Osteocyte (in vitro differentiated cells): ENCODE data around the gene MEG3. TPM values are rescaled to one million over a fixed set of nuclear protein-coding genes. Genes with fewer than 3 reads are reported as not detected.

Experiments
- DNase-seq: peaks from one replicate; pipeline ENCODE4 v3.0.0; 2021; ENCODE audit warnings: mixed read lengths; ENCODE audit not compliant: unreplicated experiment; ENCODE audit errors: extremely low spot score
- H3K27ac Mint-ChIP-seq: one replicate; pipeline ENCODE4 v1.8.0; 2021; ENCODE audit warnings: mild to moderate bottlenecking, mixed read lengths; ENCODE audit not compliant: unreplicated experiment
- H3K27me3 Mint-ChIP-seq: one replicate; pipeline ENCODE4 v1.8.0; 2021; ENCODE audit warnings: mixed read lengths; ENCODE audit not compliant: unreplicated experiment
- H3K36me3 Mint-ChIP-seq: one replicate; pipeline ENCODE4 v1.8.0; 2021; ENCODE audit warnings: mixed read lengths; ENCODE audit not compliant: unreplicated experiment
- H3K4me1 Mint-ChIP-seq: one replicate; pipeline ENCODE4 v1.8.0; 2021; ENCODE audit warnings: mixed read lengths; ENCODE audit not compliant: unreplicated experiment
- H3K4me3 Mint-ChIP-seq: one replicate; pipeline ENCODE4 v1.8.0; 2021; ENCODE audit warnings: mild to moderate bottlenecking, moderate library complexity, mixed read lengths; ENCODE audit not compliant: unreplicated experiment
- H3K9me3 Mint-ChIP-seq: one replicate; pipeline ENCODE4 v1.8.0; 2021; ENCODE audit warnings: mixed read lengths; ENCODE audit not compliant: unreplicated experiment
- CTCF ChIP-seq: fragments of 200-600 bp; sonication (generic); IDR thresholded peaks from 2 replicates; pipeline ENCODE4 v1.5.0; 2021; ENCODE audit warnings: antibody characterized with exemption, mild to moderate bottlenecking, moderate library complexity
- long read RNA-seq: library from polyadenylated mRNA; unstranded; transcript quantifications from one replicate; pipeline ENCODE4 v2.0.0, GENCODE V29; 2021
- total RNA-seq: library from RNA; stranded (reverse); gene quantifications from 2 replicates; pipeline ENCODE4 v1.2.1, GENCODE V29; 2021

MEG3 gene
- not detected in 2 replicates for total RNA-seq
- long read RNA-seq: 0 reads

- Mint-ChIP-seq H3K27ac (no peak within 1 kb of the TSS), H3K4me1 (peaks cover 19% of the 10 kb centered on the region), H3K27me3 (peaks cover 3% of the 10 kb centered on the region), H3K4me3 (no peak within 1 kb of the TSS), H3K9me3 (no peaks in the 10 kb centered on the region), H3K36me3 (no peaks in the 10 kb centered on the region)
- TF ChIP-seq CTCF: no peak
- DNase-seq: no peak
These were observed at the start of gene MEG3 for GRCh38 chr14:100825713-100826331. Gene MEG3 (plus strand): TSS chr14:100826118.

- H3K4me1 Mint-ChIP-seq: no peaks in the 10 kb centered on the region
- TF ChIP-seq CTCF: no peak
- no peaks in the 10 kb centered on the region for H3K9me3 Mint-ChIP-seq
- H3K4me3 Mint-ChIP-seq: no peak overlapping the region
- no peak overlapping the region for H3K27ac Mint-ChIP-seq
- H3K36me3 Mint-ChIP-seq: no peaks in the 10 kb centered on the region
- H3K27me3 Mint-ChIP-seq: peaks cover 12% of the 10 kb centered on the region
- peak; percentile 72 for DNase-seq
These were observed 49.1 kb upstream of the MEG3 start for GRCh38 chr14:100776681-100777365.

GRCh38 chr14:100777366-100777817 lies 48.5 kb upstream of the MEG3 start:
- Mint-ChIP-seq H3K27me3 (peaks cover 12% of the 10 kb centered on the region), H3K4me3 (no peak overlapping the region)

GRCh38 chr14:100777818-100778525 lies 47.9 kb upstream of the MEG3 start:
- no peaks in the 10 kb centered on the region for H3K9me3 Mint-ChIP-seq
- peak; percentile 59 for DNase-seq
- no peak for TF ChIP-seq CTCF
- H3K27ac Mint-ChIP-seq: no peak overlapping the region
- no peak overlapping the region for H3K4me3 Mint-ChIP-seq
- no peaks in the 10 kb centered on the region for H3K4me1 Mint-ChIP-seq
- H3K36me3 Mint-ChIP-seq: no peaks in the 10 kb centered on the region
- H3K27me3 Mint-ChIP-seq: peaks cover 16% of the 10 kb centered on the region

More at GRCh38 chr14:100777366-100777817, 48.5 kb upstream of the MEG3 start:
- no peak overlapping the region for H3K27ac Mint-ChIP-seq
- TF ChIP-seq CTCF: no peak
- no peaks in the 10 kb centered on the region for H3K9me3 Mint-ChIP-seq
- no peak for DNase-seq
- H3K4me1 Mint-ChIP-seq: no peaks in the 10 kb centered on the region
- H3K36me3 Mint-ChIP-seq: no peaks in the 10 kb centered on the region

- no peak for TF ChIP-seq CTCF
- Mint-ChIP-seq H3K27me3 (peaks cover 16% of the 10 kb centered on the region), H3K4me3 (no peak overlapping the region), H3K27ac (no peak overlapping the region), H3K9me3 (no peaks in the 10 kb centered on the region), H3K4me1 (no peaks in the 10 kb centered on the region), H3K36me3 (no peaks in the 10 kb centered on the region)
- DNase-seq: peak; percentile 66
These were observed 47.4 kb upstream of the MEG3 start for GRCh38 chr14:100778526-100778882.
